A172 (cell line): ENCODE measurements around the gene OSM. TPM values are rescaled to one million over a fixed set of nuclear protein-coding genes. Genes with fewer than 3 reads are reported as not detected.

Source experiments
- DNase-seq: peaks from one replicate; pipeline ENCODE4 v3.0.0-alpha.2; 2015; ENCODE audit warnings: low spot score
- total RNA-seq: library from RNA; depleted of rRNA; stranded (reverse); fragments of >200 nt; shearing (Covaris generic); gene quantifications from 2 replicates; pipeline ENCODE4 v1.2.3, GENCODE V29; 2014

The OSM gene
- total RNA-seq, 1 experiment from 2014 or later: not detected

- DNase-seq: no peak
Measured at GRCh38 chr22:30263883-30264282, 2.8 kb downstream of the OSM start.

DNA sequence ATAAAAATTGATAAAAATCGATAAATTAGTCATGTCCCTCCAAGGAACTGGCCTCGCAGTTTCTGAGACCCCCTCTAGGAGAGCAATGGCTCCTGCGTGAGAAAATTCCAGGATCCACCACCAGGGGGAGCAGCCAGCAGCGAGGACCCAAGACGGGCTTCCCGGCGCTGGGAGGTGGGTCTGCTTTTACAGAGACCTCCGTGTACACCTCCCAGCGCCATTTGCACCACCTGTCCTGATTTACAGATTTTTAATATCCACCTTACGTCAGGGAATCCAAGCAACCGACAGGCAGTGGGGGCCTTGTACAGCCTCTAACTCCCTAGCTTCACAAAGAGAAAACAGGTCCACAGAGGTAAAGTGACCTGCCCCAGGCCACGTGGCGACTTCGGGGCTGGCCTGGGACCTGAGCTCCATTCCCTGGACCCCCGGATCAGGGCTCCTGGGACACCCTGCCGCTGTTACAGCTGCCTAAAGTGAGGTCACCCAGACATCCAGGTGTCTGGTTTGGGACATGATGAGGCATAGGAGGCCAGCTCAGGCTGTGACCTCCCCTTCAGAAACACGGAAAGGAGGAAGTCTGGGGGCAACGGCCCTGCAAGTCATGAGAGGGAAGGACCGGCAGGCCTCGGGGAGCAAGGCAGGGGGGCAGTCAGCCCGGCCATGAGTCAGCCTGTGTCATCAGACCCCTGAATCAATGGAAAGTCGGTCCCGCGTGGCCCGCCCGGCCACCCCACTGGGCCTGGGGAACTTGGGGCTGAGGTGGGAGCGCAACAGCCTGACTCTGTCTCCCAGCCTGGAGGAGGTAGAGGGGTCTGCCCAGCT, 3.5 kb downstream of the OSM start:
- DNase-seq: no peak

DNA sequence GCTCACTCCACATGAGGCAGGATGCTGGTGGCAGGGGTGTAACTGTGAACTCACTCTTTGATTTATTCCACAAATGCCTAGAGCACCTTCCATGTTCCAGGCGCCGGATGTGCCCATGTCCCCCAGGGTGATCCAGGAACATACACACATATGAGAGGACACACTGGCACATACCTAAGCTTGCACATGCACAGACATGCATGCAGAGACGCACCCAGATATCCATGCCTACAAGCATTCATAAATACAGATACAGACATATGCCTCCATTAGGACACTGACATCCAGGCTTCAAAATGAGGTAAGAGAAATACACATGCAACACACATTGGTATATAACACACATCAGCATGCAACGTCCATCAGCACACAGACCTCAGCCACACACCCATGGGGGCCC, 4.5 kb downstream of the OSM start:
- no peak for DNase-seq

DNA sequence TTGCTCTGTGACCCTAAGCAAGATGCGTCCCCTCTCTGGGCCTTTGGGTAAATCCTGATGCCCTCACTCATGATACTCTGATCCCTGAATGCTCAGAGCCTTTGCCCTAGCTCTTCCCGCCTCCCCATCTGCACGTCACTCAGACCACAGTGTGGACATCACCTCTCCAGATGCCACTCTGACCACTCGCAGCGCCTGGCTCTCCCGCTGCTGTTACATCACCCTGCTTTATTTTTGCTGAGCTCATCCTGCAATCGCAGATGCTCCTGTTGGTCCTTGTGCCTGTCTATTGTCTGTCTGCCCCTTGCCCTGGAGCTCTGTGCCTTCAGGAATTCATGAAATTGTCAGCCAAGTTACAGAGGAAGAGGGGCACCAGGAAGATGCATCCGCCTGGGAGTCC, 5.5 kb downstream of the OSM start:
- peak; percentile 74 for DNase-seq

GRCh38 chr22:30260682-30261081, 6.0 kb downstream of the OSM start:
- no peak for DNase-seq

- no peak for DNase-seq
Measured at GRCh38 chr22:30260276-30260675, 6.4 kb downstream of the OSM start.

- DNase-seq: no peak
Measured at GRCh38 chr22:30254314-30254713, 12.3 kb downstream of the OSM start.

- DNase-seq: peak; percentile 88
Measured at GRCh38 chr22:30253205-30253852, 13.3 kb downstream of the OSM start.

DNA sequence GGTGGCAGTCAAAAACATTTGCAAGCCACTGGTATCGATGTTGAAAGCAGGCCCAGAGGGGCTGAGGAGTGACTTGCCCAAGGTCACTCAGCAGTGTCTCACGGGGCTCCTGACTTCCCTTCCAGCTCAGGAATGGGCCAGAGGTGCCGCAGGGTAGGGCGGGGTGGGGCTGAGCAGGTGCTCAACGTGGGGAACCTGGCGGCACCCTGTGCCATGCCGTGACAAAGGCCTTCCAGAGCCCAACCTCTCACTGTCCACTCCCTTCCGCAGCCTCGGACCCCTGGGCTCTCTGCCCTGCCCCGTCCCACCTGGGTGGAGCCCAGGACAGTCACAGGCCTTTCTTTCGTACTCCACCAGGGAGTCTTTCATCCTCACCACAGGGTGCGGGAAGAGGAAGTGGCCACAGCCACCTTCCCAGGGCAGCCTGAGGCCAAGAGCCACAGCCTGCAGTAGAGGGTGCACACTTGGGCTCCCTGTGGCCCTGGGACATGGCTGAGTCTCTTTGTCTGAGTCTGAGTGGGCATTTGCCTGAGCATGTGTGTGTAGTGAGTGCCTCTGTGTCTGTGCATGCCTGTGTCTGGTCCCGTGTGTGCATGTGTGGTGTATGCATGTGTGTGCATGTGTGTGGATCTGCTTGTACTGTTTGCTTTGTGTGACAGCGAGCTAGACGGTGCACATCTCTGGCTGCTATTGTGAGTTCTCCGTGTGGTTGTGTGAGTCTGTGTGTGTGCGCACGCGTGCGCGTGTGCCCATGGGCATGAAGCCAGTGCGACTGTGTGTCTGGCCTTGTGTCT, 14.0 kb downstream of the OSM start:
- DNase-seq: peak; percentile 78

DNA sequence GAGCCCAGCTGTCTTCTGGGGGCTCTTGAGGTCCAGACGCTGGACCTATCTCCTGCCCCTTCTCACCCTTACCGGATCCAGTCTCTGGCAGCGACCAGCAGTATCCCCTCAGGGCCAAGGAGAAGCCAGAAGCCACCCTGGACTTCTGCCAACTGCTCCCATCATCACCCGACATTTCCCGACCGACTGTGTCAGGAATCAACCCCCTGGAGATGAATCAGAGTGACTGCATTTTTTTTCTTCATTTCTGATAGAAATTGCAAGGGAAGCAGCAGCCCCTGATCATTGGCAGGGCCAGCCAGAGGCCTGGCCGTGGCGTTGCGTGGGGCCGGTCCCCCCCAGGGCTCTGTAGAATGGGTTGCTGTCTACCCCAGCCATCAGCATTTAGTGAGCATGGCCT, 14.9 kb downstream of the OSM start:
- DNase-seq: peak; percentile 75

- peak; percentile 80 for DNase-seq
Measured at GRCh38 chr22:30250661-30251267, 15.9 kb downstream of the OSM start.

- no peak for DNase-seq
Measured at GRCh38 chr22:30250039-30250565, 16.5 kb downstream of the OSM start.

- DNase-seq: no peak
Measured at GRCh38 chr22:30249049-30250038, 17.3 kb downstream of the OSM start.

GRCh38 chr22:30248484-30248883, 18.2 kb downstream of the OSM start:
- no peak for DNase-seq

GRCh38 chr22:30247974-30248373, 18.7 kb downstream of the OSM start:
- no peak for DNase-seq

DNA sequence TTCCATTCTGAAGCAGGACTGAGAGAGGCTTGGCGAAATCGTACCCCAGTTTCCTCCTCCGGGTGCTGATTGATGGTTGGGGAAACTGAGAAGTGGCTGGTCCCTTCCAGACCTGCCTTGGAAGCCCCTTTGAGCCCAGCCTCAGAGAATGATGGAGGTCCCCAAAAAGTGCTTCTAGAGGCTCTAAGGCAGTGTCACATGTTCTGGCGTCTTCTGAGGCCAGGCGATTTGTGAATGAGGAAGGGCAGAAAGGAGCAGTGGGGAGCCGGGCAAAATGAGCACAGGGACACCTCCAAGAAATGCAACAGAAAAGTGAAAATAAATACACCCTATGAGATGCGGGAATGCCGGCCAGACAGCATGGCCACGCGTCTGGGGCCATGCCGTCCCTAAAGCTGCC, 19.1 kb downstream of the OSM start:
- no peak for DNase-seq

DNA sequence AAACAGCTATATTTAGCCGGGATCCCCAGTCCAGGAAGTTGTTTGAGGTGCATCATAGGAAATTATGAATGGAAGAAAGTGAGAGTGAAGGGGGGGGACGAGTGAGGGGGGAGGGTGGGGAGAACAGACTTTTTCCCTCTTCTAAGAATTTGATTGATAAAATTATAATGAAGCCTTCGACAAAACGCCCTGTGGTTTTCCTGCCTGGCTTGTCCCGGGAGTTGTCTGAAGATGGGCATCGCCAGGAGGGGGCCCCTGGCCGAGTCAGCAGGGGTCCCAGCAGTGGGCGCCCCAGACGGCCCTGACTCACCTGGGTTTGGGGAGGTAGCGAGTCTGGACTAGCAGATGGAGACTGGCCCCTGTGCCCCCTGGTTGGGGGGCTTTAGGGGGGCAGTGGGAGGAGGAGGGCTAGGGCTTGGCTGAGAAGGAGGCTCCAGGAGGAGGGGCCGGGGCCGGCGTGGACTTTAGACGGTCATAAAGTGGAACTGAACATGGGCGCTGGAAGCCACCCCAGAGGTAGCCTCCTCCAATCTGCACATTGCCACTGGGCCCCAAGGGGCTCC, 19.8 kb downstream of the OSM start:
- DNase-seq: no peak

- no peak for DNase-seq
Measured at GRCh38 chr22:30245985-30246813, 20.5 kb downstream of the OSM start, which contains the start of gene LIF. Gene LIF, minus strand, starts transcription at chr22:30246759. Its CDS starts 64 bp downstream, at chr22:30246695.
